GM04504 (cell line): ENCODE data around the gene ORMDL3.
"Not testable (repeated sequence)": the region's sequence is repeated elsewhere in the genome, so short reads cannot be mapped to it uniquely, and the experiment has no call there.

Experiments
- DNase-seq: peaks from one replicate; pipeline ENCODE4 v3.0.0-alpha.2; 2012; ENCODE audit warnings: low read depth

ORMDL3 gene

DNA sequence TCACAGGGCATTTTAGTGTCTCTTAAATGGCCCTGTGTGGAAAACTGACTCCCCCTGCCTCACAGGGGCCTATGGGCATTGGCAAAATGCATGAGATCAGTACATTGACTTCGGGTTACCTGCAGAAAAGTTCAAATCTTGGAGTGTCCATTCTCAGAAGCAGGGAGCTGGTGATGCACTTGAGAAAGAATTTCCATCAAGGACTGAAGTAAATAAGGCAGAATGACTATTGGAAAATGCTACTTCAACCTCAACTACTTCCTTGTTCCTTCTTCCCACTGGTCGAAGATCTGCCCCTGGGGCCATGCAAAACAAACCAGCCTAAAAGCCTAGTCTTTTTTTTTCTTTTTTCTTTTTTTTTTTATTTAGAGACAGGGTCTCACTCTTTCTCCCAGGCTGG lies 21.6 kb upstream of the ORMDL3 start:
- DNase-seq, result no peak

DNA sequence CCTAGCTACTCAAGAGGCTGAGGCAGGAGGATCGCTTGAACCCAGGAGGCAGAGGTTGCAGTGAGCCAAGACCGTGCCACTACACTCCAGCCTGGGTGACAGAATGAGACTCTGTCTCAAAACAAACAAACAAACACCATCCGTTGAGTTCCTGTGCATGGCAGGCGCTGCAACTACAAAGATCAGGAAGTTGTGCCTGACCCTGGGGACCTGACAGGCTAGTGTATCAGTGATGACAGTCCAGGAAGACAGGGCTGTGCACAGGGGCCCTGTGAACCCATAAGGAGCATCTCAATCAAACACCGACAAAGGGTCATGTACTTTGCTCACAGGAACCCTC lies 21.1 kb upstream of the ORMDL3 start:
- DNase-seq, result not testable (repeated sequence)

DNA sequence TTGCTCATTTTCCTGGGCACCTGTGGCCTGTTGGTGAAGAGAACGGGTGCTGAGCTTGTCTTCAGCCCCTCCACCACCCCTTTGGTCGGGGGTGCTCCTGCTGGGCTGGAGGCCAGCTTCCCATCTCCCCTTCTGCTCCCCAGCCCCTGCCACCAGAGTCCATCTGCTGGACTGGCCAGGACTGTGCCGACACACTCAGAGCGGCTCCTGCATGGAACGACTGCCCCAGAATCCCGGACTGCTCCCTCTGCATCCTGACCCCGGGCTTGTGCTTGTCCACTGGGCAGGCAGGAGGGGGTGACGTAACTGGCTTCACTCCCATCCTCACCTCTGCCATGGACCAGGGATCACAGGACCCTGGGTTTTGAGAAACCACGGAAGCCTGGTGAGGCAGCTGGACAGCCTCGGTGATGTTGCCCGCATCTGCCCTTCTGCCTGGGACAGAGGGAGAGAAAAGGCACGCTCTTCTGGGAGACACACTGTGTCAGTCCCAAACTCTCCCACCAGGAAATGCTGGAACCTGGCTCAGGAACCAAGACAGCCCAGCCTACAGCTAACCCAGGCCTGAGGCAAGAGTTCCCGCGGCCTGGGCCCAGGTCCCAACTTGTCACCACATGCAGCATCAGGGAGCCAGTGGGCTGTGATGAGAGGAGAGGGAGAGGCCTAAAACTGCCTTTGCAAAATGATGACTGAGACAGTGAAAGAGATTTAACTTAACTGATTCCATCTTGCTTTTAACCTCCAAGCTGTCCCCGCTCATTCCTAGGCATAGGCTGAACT lies 19.3 kb upstream of the ORMDL3 start:
- DNase-seq, result no peak

DNA sequence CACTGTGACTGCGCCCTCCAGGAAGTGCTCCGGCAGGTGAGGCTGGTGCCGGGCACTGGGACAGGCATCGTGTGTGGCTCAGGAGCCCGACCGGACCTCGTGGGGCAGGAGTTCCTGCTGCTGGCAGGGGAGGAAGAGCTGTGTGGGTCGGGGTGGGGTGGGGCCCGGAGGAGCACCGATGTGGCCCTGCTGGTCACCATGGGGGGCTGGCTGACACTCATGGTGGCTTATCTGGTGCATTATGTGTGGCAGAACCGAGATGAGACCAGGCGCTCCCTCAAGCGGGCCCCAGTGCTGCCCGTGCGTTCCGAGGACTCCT lies 17.0 kb upstream of the ORMDL3 start:
- DNase-seq, result no peak

DNA sequence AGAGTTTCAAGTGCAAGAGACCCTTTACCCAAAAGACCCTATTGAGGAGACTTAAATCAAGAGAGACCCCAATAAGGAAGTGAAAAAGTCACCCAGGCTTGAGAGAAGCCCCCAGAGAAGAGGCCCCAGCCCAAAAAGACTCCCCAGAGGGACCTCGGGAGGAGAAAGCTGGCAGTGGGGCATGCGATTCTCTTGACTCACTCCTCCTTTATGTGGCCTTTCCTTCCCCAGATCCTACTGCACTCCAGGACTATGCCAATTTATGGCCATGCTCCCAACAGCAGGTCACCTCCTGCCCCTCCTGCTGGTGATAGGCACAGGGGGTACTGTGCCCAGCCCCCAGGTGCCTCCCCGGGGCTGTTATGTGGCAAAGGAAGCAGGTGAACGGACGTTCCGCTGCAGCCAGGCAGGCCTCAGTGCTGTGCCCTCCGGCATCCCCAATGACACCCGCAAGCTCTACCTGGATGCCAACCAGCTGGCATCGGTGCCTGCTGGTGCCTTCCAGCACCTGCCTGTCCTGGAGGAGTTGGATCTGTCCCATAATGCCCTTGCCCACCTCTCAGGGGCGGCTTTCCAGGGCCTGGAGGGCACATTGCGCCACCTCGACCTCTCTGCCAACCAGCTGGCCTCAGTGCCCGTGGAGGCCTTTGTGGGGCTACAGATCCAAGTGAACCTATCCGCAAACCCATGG lies 16.4 kb upstream of the ORMDL3 start:
- no peak for DNase-seq

DNA sequence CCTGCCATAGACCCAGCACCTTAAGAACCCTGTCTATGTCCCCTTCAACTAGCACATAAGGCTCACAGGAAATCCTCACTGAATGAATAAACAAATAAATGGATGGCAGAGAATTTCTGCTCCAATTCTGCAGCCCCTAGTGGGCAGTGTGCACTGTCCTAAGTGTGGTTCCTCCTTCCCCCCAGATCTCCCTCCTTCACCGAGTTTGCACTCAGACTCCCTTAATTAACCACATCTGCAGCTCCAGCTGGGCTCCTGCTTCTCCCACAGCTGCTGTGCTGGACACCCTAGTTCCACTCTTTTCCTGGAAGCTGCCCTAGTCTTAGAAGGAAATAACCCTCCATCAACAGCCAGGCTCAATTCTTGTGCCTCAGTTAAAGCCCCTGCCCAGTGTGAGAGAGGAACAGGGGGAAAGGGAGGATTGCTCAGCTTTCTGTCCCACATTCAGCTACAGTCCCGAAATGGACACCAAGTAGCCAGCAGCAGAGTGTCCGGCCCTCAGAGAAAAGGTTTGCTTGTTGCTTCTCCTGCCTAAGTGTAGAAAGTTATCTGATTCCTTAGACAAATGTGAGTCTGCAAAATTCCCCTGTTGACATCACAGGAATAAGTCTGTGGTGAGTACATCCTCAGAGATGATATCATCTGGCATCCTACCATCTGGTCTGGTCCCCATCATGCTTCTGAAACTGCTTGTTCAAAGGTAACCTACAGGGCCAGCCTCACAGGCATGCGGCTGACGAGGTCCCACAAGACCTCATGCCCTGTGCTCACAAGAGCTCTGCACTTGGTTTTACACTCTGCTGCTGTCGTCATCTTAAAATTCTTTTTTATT lies 12.4 kb upstream of the ORMDL3 start:
- DNase-seq, result peak; percentile 73

DNA sequence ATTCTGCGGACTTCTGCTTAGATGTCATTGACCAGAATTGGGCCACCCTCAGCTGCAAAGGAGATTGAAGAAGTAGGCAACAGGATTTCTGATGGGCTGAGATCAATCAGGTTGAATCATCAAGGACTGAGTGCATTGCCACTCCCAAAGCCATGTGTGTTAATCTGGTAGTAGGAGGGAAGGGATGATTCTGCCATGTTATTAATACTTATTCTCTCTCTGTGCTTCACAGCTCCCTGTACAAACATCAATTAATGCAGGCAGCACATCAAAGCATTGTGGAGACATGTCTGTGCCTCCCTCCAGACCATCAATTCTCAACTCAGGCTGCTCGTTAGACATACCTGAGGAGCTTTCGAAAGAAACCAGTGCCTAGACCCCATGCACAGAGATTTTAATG lies 11.7 kb upstream of the ORMDL3 start:
- no peak for DNase-seq

DNA sequence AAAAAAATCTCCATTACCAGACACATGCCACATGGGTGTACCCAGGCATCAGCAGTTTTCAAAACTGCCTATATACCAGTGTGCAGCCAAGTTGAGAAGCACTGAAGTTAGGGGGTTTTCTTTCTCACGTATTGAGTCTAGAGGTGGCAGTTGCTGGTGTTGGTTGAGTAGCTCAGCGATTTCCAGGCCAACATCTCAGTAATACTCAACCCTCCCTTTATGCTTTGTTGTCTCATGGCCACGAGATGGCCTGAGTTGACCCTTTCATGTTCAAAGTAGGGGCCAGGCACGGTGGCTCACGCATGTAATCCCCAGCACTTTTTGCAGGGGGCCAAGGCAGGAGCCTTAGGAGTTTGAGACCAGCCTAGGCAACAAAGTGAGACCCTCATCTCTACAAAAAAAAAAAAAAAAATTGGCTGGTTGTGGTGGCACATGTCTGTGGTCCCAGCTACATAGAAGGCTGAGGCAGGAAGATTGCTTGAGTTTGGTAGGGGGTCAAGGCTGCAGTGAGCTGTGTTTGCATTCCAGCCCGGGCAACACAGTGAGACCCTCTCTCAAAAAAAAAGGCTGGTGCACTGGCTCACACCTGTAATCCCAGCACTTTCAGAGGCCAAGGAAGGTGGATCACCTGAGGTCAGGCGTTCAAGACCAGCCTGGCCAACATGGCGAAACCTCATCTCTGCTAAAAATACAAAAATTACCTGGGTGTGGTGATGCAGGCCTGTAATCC lies 10.9 kb upstream of the ORMDL3 start:
- DNase-seq, result no peak

DNA sequence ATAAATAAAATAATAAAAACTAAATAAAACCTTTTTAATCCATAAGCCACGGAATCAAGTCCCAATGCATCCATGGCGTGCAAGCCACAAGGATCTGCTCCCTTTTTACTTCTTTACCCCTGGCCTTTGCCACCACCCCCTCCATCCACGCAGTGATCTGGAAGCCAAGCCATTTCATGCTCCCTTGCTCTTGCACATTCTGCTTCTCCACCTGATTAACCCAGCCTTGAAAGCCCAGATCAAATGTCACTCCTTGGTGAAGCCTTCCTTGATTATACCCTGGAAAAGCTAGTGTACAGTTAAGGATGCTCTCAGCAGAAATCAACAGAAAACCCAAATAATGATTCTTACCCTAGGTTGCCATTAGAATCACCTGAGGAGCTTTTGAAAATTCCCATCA lies 10.0 kb upstream of the ORMDL3 start:
- DNase-seq, result no peak

DNA sequence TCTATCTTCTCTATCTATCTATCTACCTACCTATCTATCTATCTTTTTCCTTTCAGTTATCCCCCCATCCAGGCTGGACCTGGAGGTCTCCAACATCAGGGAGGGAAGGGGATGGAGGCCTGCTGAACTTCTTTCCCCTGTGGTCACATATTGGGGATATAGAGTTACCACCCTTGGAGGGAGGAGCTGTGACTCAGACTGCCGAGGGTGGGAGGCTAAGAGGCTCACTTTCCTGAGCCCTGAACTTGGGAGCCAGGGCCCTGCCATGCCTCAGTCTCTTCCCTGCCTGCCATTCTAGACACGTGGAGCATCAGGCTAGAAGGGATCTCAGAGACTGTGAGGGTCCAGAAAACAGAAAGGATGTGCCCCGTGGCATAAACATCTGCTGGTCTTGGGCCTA lies 8.5 kb upstream of the ORMDL3 start:
- DNase-seq, result no peak

DNA sequence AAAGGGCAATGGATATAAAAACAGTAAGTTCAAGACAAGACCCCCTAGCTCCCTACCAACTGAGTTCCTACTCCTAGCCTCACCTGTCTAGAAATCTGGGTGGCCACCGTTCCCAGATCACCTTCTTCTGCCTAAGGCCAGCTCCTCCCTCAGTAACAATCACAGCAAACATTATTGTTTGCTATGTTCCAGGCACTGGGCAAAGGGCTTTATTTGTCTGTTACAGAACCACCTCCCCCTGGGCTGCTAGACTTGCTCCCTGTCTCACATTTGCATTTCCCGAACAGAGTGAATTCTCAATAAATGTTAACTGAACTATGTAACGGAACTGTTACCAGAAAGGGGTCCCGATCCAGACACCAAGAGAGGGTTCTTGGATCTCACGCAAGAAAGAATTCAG lies 6.9 kb upstream of the ORMDL3 start:
- DNase-seq, result no peak

DNA sequence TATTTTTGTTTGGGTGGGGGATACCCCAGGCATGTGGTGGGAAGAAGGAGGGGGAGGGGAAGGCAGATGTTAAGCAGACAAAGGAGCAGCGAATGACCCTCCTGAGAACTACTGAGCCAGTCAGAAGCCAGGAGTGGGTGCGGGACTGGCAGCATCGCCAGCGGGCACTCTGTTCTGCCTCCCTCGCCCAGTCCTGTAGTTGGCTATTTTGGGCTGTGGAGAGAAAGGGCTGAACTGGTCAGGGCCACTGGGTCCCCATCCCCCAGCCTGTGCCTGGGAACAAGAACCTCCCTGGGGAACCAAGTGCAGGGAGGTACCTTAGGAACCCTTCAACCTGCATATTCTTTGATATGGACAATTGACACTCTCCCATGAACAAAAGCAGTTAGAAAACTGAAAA lies 6.5 kb upstream of the ORMDL3 start:
- DNase-seq, result no peak

DNA sequence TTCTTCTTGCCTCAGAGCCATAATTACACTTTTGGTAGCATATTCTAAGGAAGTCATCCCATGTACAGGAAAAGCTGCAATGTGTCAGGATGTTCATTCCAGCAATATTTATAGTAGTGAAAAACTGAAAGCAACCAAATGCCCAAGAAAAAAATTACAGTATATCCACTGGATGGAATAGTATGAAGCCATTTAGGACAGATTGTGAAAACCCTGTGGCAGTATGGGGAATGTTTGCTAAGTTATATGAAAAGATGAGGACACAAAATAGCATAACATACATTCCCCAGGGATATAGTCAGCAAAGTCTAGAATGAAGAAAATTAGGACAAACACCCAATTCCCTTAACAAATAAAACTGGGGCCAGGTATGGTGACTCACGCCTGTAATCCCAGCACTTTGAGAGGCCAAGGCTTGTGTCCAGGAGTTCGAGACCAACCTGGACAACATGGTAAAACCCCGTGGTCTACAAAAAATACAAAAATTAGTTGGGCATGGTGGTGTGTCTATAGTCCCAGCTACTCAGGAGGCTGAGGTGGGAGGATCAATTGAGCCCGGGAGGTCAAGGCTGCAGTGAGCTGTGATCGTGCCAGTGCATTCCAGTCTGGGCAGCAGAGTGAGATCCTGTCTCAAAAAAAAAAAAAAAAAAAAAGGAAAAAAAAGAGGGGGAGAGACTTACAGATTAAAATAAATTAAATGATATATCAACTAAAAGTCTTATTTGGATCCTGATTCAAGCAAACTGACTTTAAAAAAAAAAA lies 2.4 kb upstream of the ORMDL3 start:
- DNase-seq, result peak; percentile 43

DNA sequence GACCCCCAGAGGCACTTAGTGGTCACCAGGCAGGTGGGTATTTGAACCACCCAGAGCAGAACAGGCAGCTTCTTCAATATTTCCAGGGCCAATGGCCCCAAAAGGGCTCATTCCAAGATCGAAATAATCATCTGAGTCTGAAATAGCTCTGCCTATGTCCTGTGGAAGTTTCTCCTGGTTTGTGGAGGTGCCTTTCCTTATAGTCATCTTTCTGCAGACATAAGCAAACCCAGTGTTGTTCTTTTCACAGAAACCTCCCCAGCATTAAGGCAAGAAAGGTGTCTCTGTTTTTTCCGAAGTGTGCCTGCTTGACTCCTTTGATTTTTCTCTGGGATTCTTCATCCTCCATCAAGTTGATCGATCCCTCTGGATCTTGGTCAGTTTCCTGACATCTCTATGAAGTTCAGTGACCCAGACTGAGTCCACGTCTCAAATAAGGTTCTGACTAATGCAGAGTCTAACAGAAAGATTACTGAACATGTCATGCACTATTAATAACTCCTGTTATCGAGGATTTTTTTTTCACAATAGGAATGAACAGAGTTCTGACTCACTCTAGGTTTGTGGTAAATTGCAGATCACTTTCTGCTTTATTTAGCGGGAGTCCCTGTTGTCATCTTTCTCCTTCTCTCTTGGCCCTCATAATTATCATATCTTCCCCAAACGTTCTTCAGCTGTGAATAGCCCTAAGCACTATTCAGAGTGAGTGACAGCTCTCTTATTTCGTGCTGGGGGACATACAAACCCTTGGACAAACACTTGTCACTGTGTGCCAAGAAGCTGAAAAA lies 1.7 kb upstream of the ORMDL3 start:
- peak; percentile 75 for DNase-seq

DNA sequence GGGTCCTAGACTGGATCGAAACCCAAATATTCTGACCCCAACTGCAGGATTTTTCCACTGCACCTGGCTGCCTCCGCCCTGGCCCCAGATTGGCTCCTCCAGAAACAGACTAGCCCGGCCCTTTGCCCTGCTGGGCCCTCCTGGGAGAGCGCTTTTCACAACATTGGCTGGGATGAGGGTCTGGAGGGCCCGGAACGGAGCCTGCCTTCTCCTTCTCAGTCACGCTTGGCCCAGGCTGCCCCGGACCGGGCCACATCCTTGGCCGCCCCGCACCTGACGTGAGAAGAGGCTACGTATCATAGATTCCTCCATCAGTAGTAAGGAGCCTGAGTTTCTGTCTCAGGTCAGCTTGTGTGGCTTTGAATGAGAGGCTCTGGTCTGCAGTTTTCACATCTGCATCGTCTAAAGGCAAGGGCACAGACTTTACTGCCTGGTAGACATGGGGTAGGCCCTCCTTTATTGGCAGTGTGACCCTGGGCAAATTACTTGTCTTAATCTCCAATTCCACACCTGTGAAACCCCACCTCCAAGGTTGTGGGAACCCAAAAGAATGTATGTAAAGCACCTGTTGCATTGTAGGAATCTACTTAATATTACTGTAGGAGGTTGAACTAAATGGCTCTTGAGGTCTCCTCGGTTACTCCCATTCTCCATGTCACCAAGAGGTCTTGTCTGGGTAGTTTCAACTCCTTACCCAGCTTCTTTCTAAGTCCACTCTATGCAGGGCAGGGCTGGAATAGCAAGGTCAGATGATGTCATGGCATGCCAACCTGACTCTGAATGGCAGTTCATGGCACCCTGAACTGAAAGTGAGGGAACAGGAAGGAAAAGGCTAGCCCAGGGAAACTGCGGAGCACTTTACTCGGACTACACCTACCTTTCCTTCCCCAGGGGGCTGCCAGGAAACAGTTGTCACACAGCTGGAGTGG lies 792 bp upstream of the ORMDL3 start:
- DNase-seq, result no peak

DNA sequence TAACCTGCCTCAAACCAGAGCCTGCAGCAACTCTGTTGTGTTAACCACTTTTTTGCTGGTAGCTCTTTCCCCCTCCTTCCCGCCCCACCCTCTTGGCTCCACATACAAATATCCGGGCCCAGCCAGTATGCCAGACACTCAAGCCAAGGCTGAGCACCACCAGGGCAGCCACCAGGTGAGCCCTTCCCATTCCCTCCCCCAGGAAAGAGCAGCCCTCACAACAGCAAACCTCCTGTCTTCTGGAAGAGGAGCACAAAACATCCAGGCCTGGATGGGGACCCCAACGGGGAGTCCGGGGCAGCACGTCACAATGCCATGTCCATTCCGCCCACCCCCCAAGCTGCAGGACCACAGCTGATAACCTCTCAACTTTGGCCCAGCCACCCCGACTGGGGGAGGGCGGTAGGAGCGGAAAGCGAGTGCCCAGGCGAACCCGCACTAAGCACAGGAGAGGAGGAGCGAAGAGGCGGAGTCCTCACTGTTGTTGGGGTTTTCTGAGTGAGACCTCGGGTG lies 757 bp downstream of the ORMDL3 start:
- no peak for DNase-seq

DNA sequence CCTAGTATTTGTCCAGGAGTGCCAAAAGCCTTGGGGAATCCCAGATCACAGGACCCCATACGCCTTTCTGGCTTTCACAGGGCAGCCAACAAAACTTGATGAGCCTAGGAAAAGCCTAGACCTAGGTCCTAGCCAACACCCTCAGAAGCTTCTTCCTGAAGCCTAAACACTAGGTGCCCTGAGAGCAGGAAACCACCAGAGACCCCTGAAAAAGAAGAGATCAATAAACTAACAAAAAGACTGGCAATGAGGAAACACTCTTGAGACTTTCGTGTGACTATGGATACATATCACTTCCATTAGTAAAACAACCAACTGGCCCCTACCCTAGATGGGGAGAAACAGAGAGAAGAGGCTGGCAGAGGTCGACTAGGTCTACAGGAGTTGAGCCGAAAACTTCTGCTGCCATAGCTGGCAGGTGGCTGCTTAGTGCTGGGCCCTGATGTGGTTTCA lies 1.2 kb downstream of the ORMDL3 start:
- DNase-seq, result no peak

DNA sequence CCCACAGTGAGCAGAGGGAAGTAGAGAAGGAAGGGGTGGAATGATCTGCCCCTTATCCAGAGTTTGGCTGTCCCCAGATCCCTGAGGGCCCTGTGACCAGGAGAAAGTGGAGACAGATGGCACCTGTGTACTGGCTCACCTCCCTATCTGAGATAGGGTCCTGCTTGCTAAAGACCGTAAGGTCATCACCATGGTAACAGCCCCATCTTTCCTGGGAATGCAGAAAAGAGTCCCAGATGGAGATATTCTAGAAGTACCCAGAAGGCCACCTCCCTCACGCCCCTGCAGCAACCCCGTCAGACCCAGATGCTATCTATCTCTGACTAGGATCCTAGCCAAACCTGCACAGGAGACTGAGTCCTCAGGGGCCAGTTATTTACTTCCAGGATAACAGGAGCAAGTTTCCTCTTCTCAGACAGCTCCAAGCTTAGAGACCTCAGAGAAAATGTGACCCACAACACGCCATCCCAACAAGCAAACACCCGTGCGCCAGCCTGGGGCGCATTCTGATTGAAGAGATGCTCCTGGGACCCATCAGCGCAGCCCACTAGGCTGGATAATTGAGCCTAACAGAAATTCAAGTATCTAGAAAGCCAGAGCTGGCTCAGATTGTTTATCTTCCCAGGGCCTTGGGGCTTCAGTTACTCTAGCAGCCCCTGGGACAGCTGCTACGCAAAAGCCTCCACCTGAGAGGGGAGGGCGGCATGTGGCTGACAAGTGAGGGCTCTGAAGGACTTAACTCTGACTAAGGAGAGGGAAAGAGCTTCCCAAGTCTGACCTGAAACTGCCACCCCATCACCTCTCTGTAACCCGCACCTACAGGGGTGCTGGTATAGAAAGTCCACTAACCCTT lies 1.9 kb downstream of the ORMDL3 start:
- DNase-seq, result no peak

DNA sequence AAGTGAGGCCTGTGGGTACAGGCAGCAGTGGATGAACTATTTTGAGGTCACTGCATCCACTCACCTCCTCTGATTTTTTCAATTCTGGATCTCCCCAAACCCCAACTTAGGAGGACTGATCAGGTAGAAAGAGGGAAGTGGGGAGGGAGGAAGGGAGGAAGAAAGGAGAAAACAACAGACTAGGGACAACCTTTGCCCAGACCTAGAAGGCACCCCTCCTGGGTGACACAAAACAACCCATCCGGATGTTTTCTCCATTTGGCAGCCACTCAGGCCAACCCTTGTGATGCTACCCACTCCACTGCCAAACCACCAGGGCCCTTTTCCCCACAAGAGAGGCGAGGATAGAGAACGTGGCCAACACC lies 2.7 kb downstream of the ORMDL3 start:
- no peak for DNase-seq
